ENCODE data around the gene WWTR1.

WWTR1 gene

DNA sequence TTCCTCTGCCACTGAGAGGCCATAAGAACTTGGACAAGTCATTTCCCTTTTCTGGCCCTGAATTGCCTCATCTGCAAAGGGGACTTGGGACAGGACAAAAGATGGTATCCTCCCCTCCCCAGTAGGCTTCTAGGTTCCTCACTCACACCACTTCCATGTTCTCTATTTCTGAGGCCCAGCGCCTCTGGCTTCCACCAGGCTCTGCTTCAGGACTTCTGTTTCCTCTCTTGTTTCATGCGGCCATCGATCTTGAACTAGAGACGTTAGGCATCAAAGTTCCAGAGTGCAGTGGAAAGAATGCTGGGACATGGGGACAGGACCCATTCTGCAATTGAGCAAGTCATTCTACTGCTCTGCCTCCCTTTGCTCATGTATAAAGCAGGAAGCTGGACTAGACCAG lies 181.6 kb downstream of the WWTR1 start:
- H3K9me3 ChIP-seq (ENCODE audit: control insufficient read depth, insufficient read depth, low read length), result no peaks in the 10 kb centered on the region
- H3K4me1 ChIP-seq (ENCODE audit: control insufficient read depth, insufficient read depth, low read length), result peaks cover 6% of the 10 kb centered on the region
- H3K27me3 ChIP-seq (ENCODE audit: control insufficient read depth, insufficient read depth, low read length), result no peaks in the 10 kb centered on the region
- no peaks in the 10 kb centered on the region for H3K36me3 ChIP-seq (ENCODE audit: control insufficient read depth, insufficient read depth, low read length)
- no peak overlapping the region for H3K9ac ChIP-seq (ENCODE audit: low read depth, low read length)
- H3K4me3 ChIP-seq (ENCODE audit: low read depth, low read length), result no peak overlapping the region

- H3K4me1 ChIP-seq (ENCODE audit: control insufficient read depth, insufficient read depth, low read length), result peaks cover 6% of the 10 kb centered on the region
- H3K9me3 ChIP-seq (ENCODE audit: control insufficient read depth, insufficient read depth, low read length), result no peaks in the 10 kb centered on the region
- H3K9ac ChIP-seq (ENCODE audit: low read depth, low read length), result no peak overlapping the region
- H3K36me3 ChIP-seq (ENCODE audit: control insufficient read depth, insufficient read depth, low read length), result no peaks in the 10 kb centered on the region
- H3K4me3 ChIP-seq (ENCODE audit: low read depth, low read length), result no peak overlapping the region
- H3K27me3 ChIP-seq (ENCODE audit: control insufficient read depth, insufficient read depth, low read length), result no peaks in the 10 kb centered on the region
Measured at GRCh38 chr3:149475451-149476060, 182.3 kb downstream of the WWTR1 start.

DNA sequence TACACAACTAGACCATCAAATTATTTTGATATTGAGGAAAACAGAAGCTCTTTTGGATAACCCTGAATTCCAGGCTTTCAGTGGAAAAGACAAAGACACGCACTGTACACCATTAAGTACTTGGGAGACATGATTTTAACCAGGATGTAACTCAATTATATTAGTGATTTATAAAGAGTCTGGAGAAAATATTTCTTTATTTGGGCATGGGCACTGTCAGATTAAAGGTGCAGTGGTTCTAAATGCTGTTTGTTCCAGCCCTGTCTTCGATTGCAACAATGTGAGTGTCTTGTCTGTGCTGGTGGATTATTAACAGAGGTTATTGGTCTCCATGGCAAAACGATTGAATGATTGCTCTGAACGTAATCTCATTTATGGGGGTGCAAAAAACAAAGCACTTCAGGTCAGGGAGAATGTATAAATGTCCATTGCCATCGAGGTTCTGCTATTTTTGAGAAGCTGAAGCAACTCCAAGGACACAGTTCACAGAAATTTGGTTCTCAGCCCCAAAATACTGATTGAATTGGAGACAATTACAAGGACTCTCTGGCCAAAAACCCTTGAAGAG lies 183.5 kb downstream of the WWTR1 start, which contains the start of gene TM4SF4:
Gene TM4SF4, plus strand, starts transcription at position 448 of the 568 bp plus-strand sequence. CDS start 181 bp downstream, outside the sequence.
- Histone ChIP-seq H3K4me3 (ENCODE audit: low read depth, low read length) (no peak within 1 kb of the TSS), H3K9ac (ENCODE audit: low read depth, low read length) (no peak within 1 kb of the TSS), H3K4me1 (ENCODE audit: control insufficient read depth, insufficient read depth, low read length) (no peaks in the 10 kb centered on the region), H3K36me3 (ENCODE audit: control insufficient read depth, insufficient read depth, low read length) (no peaks in the 10 kb centered on the region), H3K27me3 (ENCODE audit: control insufficient read depth, insufficient read depth, low read length) (no peaks in the 10 kb centered on the region), H3K9me3 (ENCODE audit: control insufficient read depth, insufficient read depth, low read length) (no peaks in the 10 kb centered on the region)

DNA sequence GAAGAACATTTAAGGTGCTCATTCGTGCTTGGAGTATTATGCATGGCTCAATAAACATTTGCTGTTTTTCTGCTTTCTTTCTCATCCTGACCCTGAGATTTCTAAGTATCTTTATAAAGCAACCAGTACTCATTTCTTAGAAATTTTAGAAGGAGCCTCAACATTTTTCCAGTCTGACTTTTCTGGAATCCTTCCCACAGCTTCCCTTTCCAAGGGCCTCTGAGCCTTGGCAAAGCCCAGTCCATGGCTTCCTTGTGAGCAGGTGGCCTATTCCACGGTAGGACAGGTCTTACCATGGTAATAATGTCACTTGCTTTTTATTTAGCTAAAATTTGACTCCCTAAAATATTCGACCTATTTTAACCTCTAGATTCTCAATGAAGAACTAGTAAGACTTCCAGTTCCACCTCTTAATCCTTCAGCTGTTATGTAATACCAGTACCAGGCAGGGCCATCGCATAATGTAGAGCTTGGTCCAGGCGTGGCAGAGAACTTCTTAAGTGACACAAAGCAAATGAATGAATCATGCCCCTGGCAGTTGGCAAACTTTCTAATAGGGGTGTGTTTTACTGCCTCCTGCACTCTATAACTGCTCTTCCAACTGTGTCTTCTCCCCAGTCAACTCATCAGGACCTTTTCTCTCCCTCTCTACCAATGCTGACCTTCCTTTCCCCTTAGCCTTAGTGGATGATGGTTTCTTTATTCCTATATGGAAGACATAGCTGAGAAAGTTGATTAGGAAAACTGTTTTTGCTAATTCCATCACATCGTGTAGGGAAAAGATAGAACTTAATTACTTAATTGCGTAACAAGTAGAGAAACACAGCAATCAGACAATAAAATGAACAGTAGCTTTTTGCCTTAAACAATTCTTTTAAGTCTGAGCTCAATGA lies 184.2 kb downstream of the WWTR1 start:
- no peak overlapping the region for H3K9ac ChIP-seq (ENCODE audit: low read depth, low read length)
- H3K27me3 ChIP-seq (ENCODE audit: control insufficient read depth, insufficient read depth, low read length), result no peaks in the 10 kb centered on the region
- H3K4me3 ChIP-seq (ENCODE audit: low read depth, low read length), result no peak overlapping the region
- no peaks in the 10 kb centered on the region for H3K9me3 ChIP-seq (ENCODE audit: control insufficient read depth, insufficient read depth, low read length)
- peaks cover 6% of the 10 kb centered on the region for H3K4me1 ChIP-seq (ENCODE audit: control insufficient read depth, insufficient read depth, low read length)
- no peaks in the 10 kb centered on the region for H3K36me3 ChIP-seq (ENCODE audit: control insufficient read depth, insufficient read depth, low read length)

DNA sequence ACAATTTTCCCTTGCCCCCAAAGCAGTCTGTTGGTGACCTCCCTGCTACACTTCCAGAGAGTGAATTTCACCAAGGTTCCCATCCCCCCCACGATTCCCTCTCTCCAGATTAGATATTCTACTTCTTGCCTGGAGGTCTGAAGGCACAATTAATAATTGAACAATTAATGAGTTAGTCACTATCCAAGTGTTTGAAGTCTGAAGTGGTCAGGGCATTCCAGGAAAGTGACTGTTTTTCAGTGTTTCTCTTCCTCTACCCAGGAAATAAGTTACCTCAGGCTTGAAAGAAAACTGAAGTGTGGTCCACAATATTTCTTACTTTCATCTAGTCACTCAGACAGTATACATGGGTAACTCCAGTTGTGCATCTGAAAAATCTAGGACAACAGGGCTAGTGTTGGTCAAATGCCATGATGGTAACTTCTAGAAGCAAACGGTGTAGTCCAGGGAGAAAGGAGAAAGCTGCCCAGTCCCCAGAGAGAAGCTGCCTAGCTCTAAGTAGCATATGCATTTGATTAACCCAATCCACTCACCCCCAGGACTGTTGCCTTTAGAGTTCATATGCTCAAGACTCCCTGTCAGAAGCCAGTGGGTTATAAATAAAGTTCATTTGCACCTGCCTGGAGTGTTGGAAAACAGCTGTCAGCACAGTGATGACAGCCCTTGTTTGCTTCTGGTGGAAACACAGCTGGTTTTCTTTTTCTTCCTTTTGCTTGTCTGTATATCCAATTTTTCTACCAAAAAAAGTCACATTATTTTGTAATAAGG lies 185.6 kb downstream of the WWTR1 start:
- Histone ChIP-seq H3K9ac (ENCODE audit: low read depth, low read length) (no peak overlapping the region), H3K4me3 (ENCODE audit: low read depth, low read length) (no peak overlapping the region), H3K9me3 (ENCODE audit: control insufficient read depth, insufficient read depth, low read length) (no peaks in the 10 kb centered on the region), H3K27me3 (ENCODE audit: control insufficient read depth, insufficient read depth, low read length) (no peaks in the 10 kb centered on the region), H3K36me3 (ENCODE audit: control insufficient read depth, insufficient read depth, low read length) (no peaks in the 10 kb centered on the region), H3K4me1 (ENCODE audit: control insufficient read depth, insufficient read depth, low read length) (peaks cover 11% of the 10 kb centered on the region)

- H3K9ac ChIP-seq (ENCODE audit: low read depth, low read length), result no peak overlapping the region
- no peak overlapping the region for H3K4me3 ChIP-seq (ENCODE audit: low read depth, low read length)
Measured at GRCh38 chr3:149470381-149470780, 187.4 kb downstream of the WWTR1 start.

GRCh38 chr3:149468504-149469212 lies 189.2 kb downstream of the WWTR1 start:
- peaks cover 15% of the 10 kb centered on the region for H3K4me1 ChIP-seq (ENCODE audit: control insufficient read depth, insufficient read depth, low read length)
- H3K36me3 ChIP-seq (ENCODE audit: control insufficient read depth, insufficient read depth, low read length), result no peaks in the 10 kb centered on the region
- no peak overlapping the region for H3K4me3 ChIP-seq (ENCODE audit: low read depth, low read length)
- no peak overlapping the region for H3K9ac ChIP-seq (ENCODE audit: low read depth, low read length)
- no peaks in the 10 kb centered on the region for H3K9me3 ChIP-seq (ENCODE audit: control insufficient read depth, insufficient read depth, low read length)
- no peaks in the 10 kb centered on the region for H3K27me3 ChIP-seq (ENCODE audit: control insufficient read depth, insufficient read depth, low read length)

More at GRCh38 chr3:149470381-149470780, 187.4 kb downstream of the WWTR1 start:
- no peaks in the 10 kb centered on the region for H3K27me3 ChIP-seq (ENCODE audit: control insufficient read depth, insufficient read depth, low read length)
- H3K9me3 ChIP-seq (ENCODE audit: control insufficient read depth, insufficient read depth, low read length), result no peaks in the 10 kb centered on the region
- H3K36me3 ChIP-seq (ENCODE audit: control insufficient read depth, insufficient read depth, low read length), result no peaks in the 10 kb centered on the region
- H3K4me1 ChIP-seq (ENCODE audit: control insufficient read depth, insufficient read depth, low read length), result peaks cover 15% of the 10 kb centered on the region

All from iPS-15b (cell line).